Nephron progenitor cell (in vitro differentiated cells): Measurements from ENCODE around the gene ODAD4.
"Not testable (repeated sequence)": the region's sequence is repeated elsewhere in the genome, so short reads cannot be mapped to it uniquely, and the experiment has no call there.

Experiments
- DNase-seq: peaks from one replicate; pipeline ENCODE4 v3.0.0; 2021
- H3K27ac Mint-ChIP-seq: 2 replicates; pipeline ENCODE4 v1.8.0; 2021; ENCODE audit warnings: mild to moderate bottlenecking, moderate library complexity, mixed read lengths
- H3K27me3 Mint-ChIP-seq: 2 replicates; pipeline ENCODE4 v1.8.0; 2021; ENCODE audit warnings: mild to moderate bottlenecking, low read depth, mixed read lengths; ENCODE audit not compliant: poor library complexity
- H3K36me3 Mint-ChIP-seq: 2 replicates; pipeline ENCODE4 v1.8.0; 2021; ENCODE audit warnings: low read depth, mixed read lengths
- H3K4me1 Mint-ChIP-seq: 2 replicates; pipeline ENCODE4 v1.8.0; 2021; ENCODE audit warnings: mixed read lengths
- H3K4me3 Mint-ChIP-seq: 2 replicates; pipeline ENCODE4 v1.8.0; 2021; ENCODE audit warnings: mild to moderate bottlenecking, moderate library complexity, mixed read lengths
- H3K9me3 Mint-ChIP-seq: 2 replicates; pipeline ENCODE4 v1.8.0; 2021; ENCODE audit warnings: mild to moderate bottlenecking, moderate library complexity, mixed read lengths
- TF ChIP-seq, protein P1 (sequence below): fragments of 200-600 bp; sonication (generic); IDR thresholded peaks from 2 replicates; pipeline ENCODE4 v1.5.0; 2021; ENCODE audit warnings: antibody characterized with exemption

Gene ODAD4

DNA sequence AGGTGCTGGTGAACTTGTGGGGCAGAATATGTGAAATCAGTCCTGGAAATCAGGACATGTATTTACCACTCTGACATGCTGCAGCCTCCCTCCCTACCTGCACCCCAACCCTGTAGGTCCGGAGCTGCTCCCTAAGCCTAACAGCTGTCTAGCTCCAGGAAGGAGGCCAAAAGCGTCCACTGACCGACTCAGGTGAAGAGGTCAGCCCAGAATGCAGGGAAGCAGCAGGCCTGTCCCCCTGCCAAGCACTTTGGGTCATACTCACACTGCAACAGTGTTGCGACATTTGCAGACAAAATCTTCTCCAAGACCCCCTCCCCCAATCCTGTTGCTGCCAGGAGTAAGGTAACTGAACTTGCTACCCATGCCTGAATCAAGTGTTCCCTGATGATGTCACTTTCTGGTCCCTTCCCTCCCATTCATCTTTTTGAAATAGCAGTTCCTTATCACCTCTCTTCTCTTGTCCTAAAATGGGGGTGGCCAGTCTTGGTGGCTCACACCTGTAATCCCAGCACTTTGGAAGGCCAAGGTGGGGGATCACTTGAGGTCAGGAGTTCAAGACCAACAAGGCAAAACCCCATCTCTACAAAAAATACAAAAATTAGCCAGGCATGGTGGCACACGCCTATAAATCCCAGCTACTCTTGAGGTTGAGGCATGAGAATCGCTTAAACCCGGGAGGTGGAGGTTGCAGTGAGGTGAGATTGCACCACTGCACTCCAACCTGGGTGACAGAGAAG is 10.4 kb upstream of the ODAD4 start:
- Mint-ChIP-seq H3K4me3 (peak overlapping the region; percentile 89), H3K36me3 (peaks cover 5% of the 10 kb centered on the region), H3K4me1 (peaks cover 60% of the 10 kb centered on the region), H3K27me3 (peaks cover 8% of the 10 kb centered on the region), H3K27ac (peak overlapping the region; percentile 79), H3K9me3 (no peaks in the 10 kb centered on the region)
- peak; percentile 13 for DNase-seq
- TF ChIP-seq, protein P1, sequence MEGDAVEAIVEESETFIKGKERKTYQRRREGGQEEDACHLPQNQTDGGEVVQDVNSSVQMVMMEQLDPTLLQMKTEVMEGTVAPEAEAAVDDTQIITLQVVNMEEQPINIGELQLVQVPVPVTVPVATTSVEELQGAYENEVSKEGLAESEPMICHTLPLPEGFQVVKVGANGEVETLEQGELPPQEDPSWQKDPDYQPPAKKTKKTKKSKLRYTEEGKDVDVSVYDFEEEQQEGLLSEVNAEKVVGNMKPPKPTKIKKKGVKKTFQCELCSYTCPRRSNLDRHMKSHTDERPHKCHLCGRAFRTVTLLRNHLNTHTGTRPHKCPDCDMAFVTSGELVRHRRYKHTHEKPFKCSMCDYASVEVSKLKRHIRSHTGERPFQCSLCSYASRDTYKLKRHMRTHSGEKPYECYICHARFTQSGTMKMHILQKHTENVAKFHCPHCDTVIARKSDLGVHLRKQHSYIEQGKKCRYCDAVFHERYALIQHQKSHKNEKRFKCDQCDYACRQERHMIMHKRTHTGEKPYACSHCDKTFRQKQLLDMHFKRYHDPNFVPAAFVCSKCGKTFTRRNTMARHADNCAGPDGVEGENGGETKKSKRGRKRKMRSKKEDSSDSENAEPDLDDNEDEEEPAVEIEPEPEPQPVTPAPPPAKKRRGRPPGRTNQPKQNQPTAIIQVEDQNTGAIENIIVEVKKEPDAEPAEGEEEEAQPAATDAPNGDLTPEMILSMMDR, result no peak

DNA sequence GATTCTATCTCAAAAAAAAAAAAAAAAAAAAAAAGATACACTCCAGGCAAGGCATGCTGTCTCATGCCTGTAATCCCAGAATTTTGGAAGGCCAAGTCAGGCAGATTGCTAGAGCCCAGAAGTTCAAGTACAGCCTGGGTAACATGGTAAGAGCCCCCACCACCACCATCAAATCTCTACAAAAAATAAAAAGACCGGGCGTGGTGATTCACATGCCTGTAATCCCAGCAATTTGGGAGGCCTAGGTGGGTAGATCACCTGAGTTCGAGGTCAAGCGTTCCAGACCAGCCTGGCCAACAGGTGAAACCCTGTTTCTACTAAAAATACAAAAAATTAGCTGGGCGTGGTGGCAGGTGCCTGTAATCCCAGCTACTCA is 9.8 kb upstream of the ODAD4 start:
- Mint-ChIP-seq H3K4me3 (no peak overlapping the region), H3K36me3 (peaks cover 5% of the 10 kb centered on the region), H3K27ac (no peak overlapping the region), H3K27me3 (peaks cover 8% of the 10 kb centered on the region), H3K9me3 (no peaks in the 10 kb centered on the region), H3K4me1 (peaks cover 54% of the 10 kb centered on the region)
- TF ChIP-seq, protein P1, result no peak
- DNase-seq, result no peak

DNA sequence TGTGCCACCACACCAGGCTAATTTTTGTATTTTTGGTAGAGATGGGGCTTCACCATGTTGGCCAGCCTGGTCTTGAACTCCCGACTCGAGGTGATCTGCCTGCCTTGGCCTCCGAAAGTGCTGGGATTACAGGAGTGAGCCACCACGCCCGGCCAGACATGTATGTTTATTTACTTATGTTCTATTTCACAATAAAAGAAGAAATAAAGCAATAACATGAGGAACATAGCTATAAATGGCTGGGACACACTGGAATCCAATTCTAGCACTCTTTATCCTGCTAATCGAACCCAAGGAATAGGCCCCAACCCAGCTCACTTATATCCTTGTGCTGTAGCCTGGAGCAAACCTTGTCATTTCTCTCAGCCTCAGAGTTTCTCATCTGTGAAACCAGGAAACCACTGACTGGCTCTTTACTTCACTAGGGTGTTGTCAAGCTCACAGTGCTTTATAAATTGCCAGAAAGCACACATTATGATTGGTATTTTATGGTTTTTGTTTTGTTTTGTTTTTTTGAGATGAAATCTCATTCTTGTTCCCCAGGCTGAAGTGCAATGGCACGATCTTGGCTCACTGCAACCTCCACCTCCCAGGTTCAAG is 4.3 kb upstream of the ODAD4 start:
- peaks cover 5% of the 10 kb centered on the region for H3K27me3 Mint-ChIP-seq
- H3K9me3 Mint-ChIP-seq, result no peaks in the 10 kb centered on the region
- peaks cover 43% of the 10 kb centered on the region for H3K4me1 Mint-ChIP-seq
- no peak overlapping the region for H3K4me3 Mint-ChIP-seq
- no peaks in the 10 kb centered on the region for H3K36me3 Mint-ChIP-seq
- H3K27ac Mint-ChIP-seq, result no peak overlapping the region
- DNase-seq, result no peak
- TF ChIP-seq, protein P1, result no peak

DNA sequence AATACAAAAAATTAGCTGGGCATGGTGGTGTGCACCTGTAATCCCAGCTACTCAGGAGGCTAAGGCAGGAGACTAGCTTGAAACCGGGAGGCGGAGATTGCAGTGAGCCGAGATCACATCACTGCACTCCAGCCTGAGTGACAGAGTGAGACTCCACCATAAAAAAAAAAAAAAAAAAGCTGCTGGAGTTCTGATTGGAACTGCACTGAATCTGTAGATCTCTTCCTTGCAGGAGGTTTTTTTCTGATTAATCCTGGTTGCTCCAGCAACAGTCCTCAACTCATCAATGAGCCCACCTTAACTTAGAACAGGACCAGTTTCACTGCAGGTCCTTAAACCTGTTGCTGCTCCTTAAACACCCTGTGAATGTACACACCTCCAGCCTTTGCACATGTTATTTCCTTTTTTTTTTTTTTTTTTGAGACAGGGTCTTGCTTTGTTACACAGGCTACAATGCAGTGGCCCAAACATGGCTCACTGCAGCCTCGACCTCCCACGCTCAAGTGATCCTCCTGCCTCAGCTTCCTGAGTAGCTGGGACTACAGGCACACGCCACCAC is 1.6 kb upstream of the ODAD4 start:
- Mint-ChIP-seq H3K36me3 (no peaks in the 10 kb centered on the region), H3K4me1 (peaks cover 41% of the 10 kb centered on the region), H3K27me3 (peaks cover 6% of the 10 kb centered on the region), H3K27ac (no peak overlapping the region), H3K9me3 (no peaks in the 10 kb centered on the region), H3K4me3 (no peak overlapping the region)
- TF ChIP-seq, protein P1, result no peak
- DNase-seq, result no peak

DNA sequence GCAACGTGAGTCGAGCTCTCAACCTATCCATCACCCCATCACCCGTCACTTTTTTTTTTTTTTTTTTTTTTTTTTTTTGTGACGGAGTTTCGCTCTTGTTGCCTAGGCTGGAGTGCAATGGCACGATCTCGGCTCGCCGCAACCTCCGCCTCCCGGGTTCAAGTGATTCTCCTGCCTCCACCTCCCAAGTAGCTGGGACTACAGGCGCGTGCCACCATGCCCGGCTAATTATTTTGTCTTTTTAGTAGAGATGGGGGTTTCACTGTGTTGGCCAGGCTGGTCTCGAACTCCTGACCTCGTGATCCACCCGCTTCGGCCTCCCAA is 378 bp downstream of the ODAD4 start:
- not testable (repeated sequence) for H3K27me3 Mint-ChIP-seq, H3K9me3 Mint-ChIP-seq, DNase-seq, H3K36me3 Mint-ChIP-seq
- Mint-ChIP-seq H3K4me3 (peak overlapping the region; percentile 94), H3K4me1 (peaks cover 33% of the 10 kb centered on the region), H3K27ac (peak overlapping the region; percentile 99)

DNA sequence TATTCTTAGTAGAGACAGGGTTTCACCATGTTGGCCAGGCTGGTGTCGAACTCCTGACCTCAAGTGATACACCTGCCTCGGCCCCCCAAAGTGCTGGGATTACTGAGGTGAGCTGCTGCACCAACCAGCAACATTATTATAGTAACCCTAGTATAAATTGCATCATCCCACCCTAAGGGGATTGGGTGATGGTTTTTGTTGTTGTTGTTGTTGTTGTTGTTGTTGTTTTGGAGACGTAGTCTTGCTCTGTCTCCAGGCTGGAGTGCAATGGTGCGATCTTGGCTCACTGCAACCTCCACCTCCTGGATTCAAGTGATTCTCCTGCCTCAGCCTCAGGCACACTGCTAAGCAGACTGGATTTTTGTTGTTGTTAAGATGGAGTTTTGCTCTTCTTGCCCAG is 1.3 kb downstream of the ODAD4 start:
- Mint-ChIP-seq H3K4me1 (peaks cover 33% of the 10 kb centered on the region), H3K4me3 (peak overlapping the region; percentile 94)
- not testable (repeated sequence) for DNase-seq, H3K9me3 Mint-ChIP-seq, H3K27me3 Mint-ChIP-seq, H3K27ac Mint-ChIP-seq, H3K36me3 Mint-ChIP-seq
